IMR-90 (cell line): ENCODE results near the gene CGNL1. TPM values are rescaled to one million over a fixed set of nuclear protein-coding genes. Genes with fewer than 3 reads are reported as not detected.

ENCODE experiments used
- ATAC-seq: fragments of 200-7000 bp; cut with Tn5 transposase; 2 replicates; pipeline ENCODE4 v1.9.1; 2020; ENCODE audit warnings: low read depth, mild to moderate bottlenecking, moderate library complexity
- BruUV-seq: library from RNA; stranded (reverse); fragments of 400-500 nt; replicated peaks from 2 replicates; lab custom pipeline; 2021; lab: Mats Ljungman, UMichigan
- CTCF ChIA-PET: fragments of 300-600 bp; formaldehyde crosslinking; extraction: SDS; loops from one replicate; lab custom pipeline; 2021; ENCODE audit warnings: antibody characterized with exemption; lab: Yijun Ruan, JAX
- POLR2A ChIA-PET: fragments of 300-600 bp; sonication (Branson Sonifier 250); formaldehyde crosslinking; loops from one replicate; lab custom pipeline; 2022; ENCODE audit warnings: antibody characterized with exemption; ENCODE audit not compliant: unreplicated experiment; lab: Charles Lee
- DNase-seq: peaks from one replicate; pipeline ENCODE4 v3.0.0; 2013
- H2AFZ ChIP-seq: replicated peaks from 2 replicates; pipeline ENCODE3; 2013; ENCODE audit warnings: low read length, mild to moderate bottlenecking; ENCODE audit not compliant: poor library complexity
- H2AK5ac ChIP-seq: 2 replicates; pipeline ENCODE4 v1.6.1; 2013; ENCODE audit warnings: low read depth, low read length, inconsistent platforms
- H2AK9ac ChIP-seq: replicated peaks from 2 replicates; pipeline ENCODE3; 2013; ENCODE audit warnings: mild to moderate bottlenecking, low read depth, low read length, moderate library complexity; ENCODE audit not compliant: poor library complexity
- H2BK120ac ChIP-seq: 2 replicates; pipeline ENCODE4 v1.6.1; 2013; ENCODE audit warnings: low read depth, low read length, inconsistent platforms
- H2BK15ac ChIP-seq: 3 replicates; pipeline ENCODE4 v1.6.1; 2013; ENCODE audit warnings: low read depth, low read length, inconsistent platforms
- H2BK20ac ChIP-seq: 2 replicates; pipeline ENCODE4 v1.6.1; 2013; ENCODE audit warnings: low read depth, mild to moderate bottlenecking, inconsistent platforms, low read length, moderate library complexity
- H2BK5ac ChIP-seq: 2 replicates; pipeline ENCODE4 v1.6.1; 2013; ENCODE audit warnings: mild to moderate bottlenecking, low read depth, low read length, inconsistent platforms; ENCODE audit not compliant: poor library complexity, severe bottlenecking
- H3K14ac ChIP-seq: replicated peaks from 2 replicates; pipeline ENCODE4 v1.6.1; 2013; ENCODE audit warnings: low read depth, low read length, inconsistent platforms
- H3K18ac ChIP-seq: 2 replicates; pipeline ENCODE4 v1.6.1; 2013; ENCODE audit warnings: low read depth, low read length, control low read depth
- H3K23ac ChIP-seq: 2 replicates; pipeline ENCODE4 v1.6.1; 2013; ENCODE audit warnings: low read depth, low read length, inconsistent platforms
- H3K27ac ChIP-seq: 2 replicates; pipeline ENCODE4 v1.5.1; 2013; ENCODE audit warnings: mild to moderate bottlenecking, control low read depth, low read length; ENCODE audit not compliant: insufficient read depth
- H3K27me3 ChIP-seq: 2 replicates; pipeline ENCODE4 v1.6.1; 2013; ENCODE audit warnings: low read length; ENCODE audit not compliant: control insufficient read depth, insufficient read depth
- H3K36me3 ChIP-seq: 2 replicates; pipeline ENCODE4 v1.6.1; 2013; ENCODE audit warnings: low read length, mixed read lengths; ENCODE audit not compliant: control insufficient read depth, insufficient read depth
- H3K4ac ChIP-seq: 2 replicates; pipeline ENCODE4 v1.6.1; 2013; ENCODE audit warnings: low read depth, low read length, inconsistent platforms
- H3K4me1 ChIP-seq: 2 replicates; pipeline ENCODE4 v1.6.1; 2013; ENCODE audit warnings: low read length, mixed read lengths; ENCODE audit not compliant: control insufficient read depth, insufficient read depth
- H3K4me2 ChIP-seq: 2 replicates; pipeline ENCODE4 v1.6.1; 2013; ENCODE audit warnings: low read depth, mild to moderate bottlenecking, control low read depth, low read length, moderate library complexity
- H3K4me3 ChIP-seq: 2 replicates; pipeline ENCODE4 v1.5.1; 2013; ENCODE audit warnings: low read depth, mild to moderate bottlenecking, control low read depth, low read length, moderate library complexity; ENCODE audit not compliant: insufficient read depth
- H3K56ac ChIP-seq: 2 replicates; pipeline ENCODE4 v1.6.1; 2013; ENCODE audit warnings: low read length, inconsistent platforms; ENCODE audit not compliant: insufficient read depth; ENCODE audit errors: extremely low read depth
- H3K79me1 ChIP-seq, 2 experiments: 2 replicates each; pipeline ENCODE4 v1.6.1; 2013; ENCODE audit warnings: low read length in 2 of 2, inconsistent platforms in 1 of 2, low read depth in 1 of 2
- H3K9ac ChIP-seq: 2 replicates; pipeline ENCODE4 v1.6.1; 2013; ENCODE audit warnings: low read depth, low read length, control low read depth
- H3K9me1 ChIP-seq: 2 replicates; pipeline ENCODE4 v1.6.1; 2013; ENCODE audit warnings: low read length, inconsistent platforms; ENCODE audit not compliant: insufficient read depth
- H3K9me3 ChIP-seq: 2 replicates; pipeline ENCODE4 v1.6.1; 2013; ENCODE audit warnings: low read length; ENCODE audit not compliant: control insufficient read depth, insufficient read depth
- H4K20me1 ChIP-seq: 2 replicates; pipeline ENCODE4 v1.6.1; 2013; ENCODE audit warnings: low read length, inconsistent platforms; ENCODE audit not compliant: insufficient read depth
- H4K5ac ChIP-seq: 2 replicates; pipeline ENCODE4 v1.6.1; 2013; ENCODE audit warnings: mild to moderate bottlenecking, low read depth, low read length, control low read depth
- H4K8ac ChIP-seq, 2 experiments: 2 replicates each; pipeline ENCODE4 v1.6.1; 2013; ENCODE audit warnings: low read depth in 2 of 2, low read length in 2 of 2, control low read depth in 1 of 2, inconsistent platforms in 1 of 2
- H4K91ac ChIP-seq: 2 replicates; pipeline ENCODE4 v1.6.1; 2013; ENCODE audit warnings: low read depth, low read length, inconsistent platforms; ENCODE audit not compliant: insufficient read depth
- BHLHE40 ChIP-seq: fragments of 150-350 bp; IDR thresholded peaks from 2 replicates; pipeline ENCODE4 v1.6.1; 2016; ENCODE audit warnings: mild to moderate bottlenecking, low read depth, low read length
- CEBPB ChIP-seq: IDR thresholded peaks from 2 replicates; pipeline ENCODE4 v1.6.1; 2012; ENCODE audit warnings: low read depth, low read length, improper control_type of control experiment
- CHD1 ChIP-seq: IDR thresholded peaks from 2 replicates; pipeline ENCODE4 v1.6.1; 2012; ENCODE audit warnings: low read depth, low read length, improper control_type of control experiment
- CTCF ChIP-seq: conservative IDR thresholded peaks from 2 replicates; pipeline ENCODE4 v1.5.1; 2012; ENCODE audit warnings: mild to moderate bottlenecking, low read depth, low read length, improper control_type of control experiment
- ELK1 ChIP-seq: fragments of 150-350 bp; IDR thresholded peaks from 2 replicates; pipeline ENCODE4 v1.6.1; 2016; ENCODE audit warnings: low read depth, mild to moderate bottlenecking, low read length, moderate library complexity, borderline replicate concordance
- FOS ChIP-seq: fragments of 150-350 bp; IDR thresholded peaks from 2 replicates; pipeline ENCODE4 v1.6.1; 2016; ENCODE audit warnings: low read depth, low read length
- MAFK ChIP-seq: IDR thresholded peaks from 2 replicates; pipeline ENCODE4 v1.6.1; 2012; ENCODE audit warnings: low read depth, low read length, improper control_type of control experiment
- MAZ ChIP-seq: IDR thresholded peaks from 2 replicates; pipeline ENCODE4 v1.6.1; 2012; ENCODE audit warnings: low read depth, mild to moderate bottlenecking, low read length, improper control_type of control experiment, moderate library complexity, borderline replicate concordance
- MXI1 ChIP-seq: IDR thresholded peaks from 2 replicates; pipeline ENCODE4 v1.6.1; 2012; ENCODE audit warnings: low read depth, mild to moderate bottlenecking, low read length, moderate library complexity, borderline replicate concordance
- NFE2L2 ChIP-seq: fragments of 150-350 bp; IDR thresholded peaks from 2 replicates; pipeline ENCODE4 v1.6.1; 2016; ENCODE audit warnings: low read depth, mild to moderate bottlenecking, low read length
- POLR2A ChIP-seq: IDR thresholded peaks from 2 replicates; pipeline ENCODE4 v1.6.1; 2012; ENCODE audit warnings: mild to moderate bottlenecking, low read depth, low read length
- RAD21 ChIP-seq: IDR thresholded peaks from 2 replicates; pipeline ENCODE4 v1.6.1; 2012; ENCODE audit warnings: low read length, improper control_type of control experiment
- RFX5 ChIP-seq: IDR thresholded peaks from 2 replicates; pipeline ENCODE4 v1.8.0; 2012; ENCODE audit warnings: low read depth, mild to moderate bottlenecking, low read length, moderate library complexity
- SMC3 ChIP-seq: fragments of 150-350 bp; IDR thresholded peaks from 2 replicates; pipeline ENCODE4 v1.6.1; 2016; ENCODE audit warnings: low read depth, mild to moderate bottlenecking, antibody characterized with exemption, low read length, moderate library complexity
- USF2 ChIP-seq: fragments of 150-350 bp; IDR thresholded peaks from 2 replicates; pipeline ENCODE4 v1.6.1; 2017; ENCODE audit warnings: mild to moderate bottlenecking, antibody characterized with exemption, low read length, low read depth
- WGBS, 2 experiments: methylation state at CpG; one replicate each; pipeline versions ENCODE4 v1.1.5 to v1.1.7; 2013; ENCODE audit warnings: missing lambda C conversion rate in 2 of 2; ENCODE audit not compliant: insufficient read length in 1 of 2; ENCODE audit errors: extremely low coverage in 2 of 2; 5-methylcytosine and 5-hydroxymethylcytosine counted together
- dilution Hi-C: fragments of 300-500 bp; cut with HindIII; formaldehyde crosslinking; loops from one replicate; pipeline ENCODE4 v1.14.3; 2018; ENCODE audit warnings: low sequenced_read_pairs; ENCODE audit not compliant: unreplicated experiment
- in situ Hi-C: fragments of 300-500 bp; cut with MboI; formaldehyde crosslinking; loops from 3 replicates; pipeline ENCODE4 v1.14.3; 2019; ENCODE audit warnings: low sequenced_read_pairs, inconsistent platforms, mixed read lengths
- intact Hi-C: fragments of 100-400 bp; cut with micrococcal nuclease; formaldehyde crosslinking; loops from 2 replicates; pipeline ENCODE4 v1.10.0; 2022
- polyA plus RNA-seq, 3 experiments: library from polyadenylated mRNA; depleted of rRNA; stranded (reverse); fragments of >200 nt; gene quantifications; 2 replicates each; pipeline ENCODE4 v1.2.3, GENCODE V29; 2012; ENCODE audit warnings: low replicate concordance in 1 of 3
- total RNA-seq: library from RNA; depleted of rRNA; stranded (reverse); fragments of >200 nt; gene quantifications from 2 replicates; pipeline ENCODE4 v1.2.3, GENCODE V29; 2012

CGNL1 gene
- total and polyA plus RNA-seq, 2 of the 4 experiments (the other 2 are of a cell fraction) = 0.07 to 0.18 TPM

- no peaks in the 10 kb centered on the region for H3K36me3 ChIP-seq
- no peak overlapping the region for H4K91ac ChIP-seq
- H3K9ac ChIP-seq = no peak overlapping the region
- H3K23ac ChIP-seq = no peak overlapping the region
- H2AK5ac ChIP-seq = no peak overlapping the region
- H4K5ac ChIP-seq = no peak overlapping the region
- no peak overlapping the region for H2AFZ ChIP-seq
- no TSS peak for BruUV-seq
- H3K9me1 ChIP-seq = no peaks in the 10 kb centered on the region
- no peak overlapping the region for H2BK120ac ChIP-seq
- H3K14ac ChIP-seq = no peak overlapping the region
- no peak overlapping the region for H3K4me2 ChIP-seq
- H3K27ac ChIP-seq = no peak overlapping the region
- TF ChIP-seq RFX5 = no peak
- no peak for TF ChIP-seq CHD1
- no peak for TF ChIP-seq FOS
- no peak for TF ChIP-seq CTCF
- no peak for TF ChIP-seq MAFK
- no peak for TF ChIP-seq MAZ
- no peak for TF ChIP-seq NFE2L2
- no peak for TF ChIP-seq RAD21
- no peak for TF ChIP-seq MXI1
- no peak for TF ChIP-seq BHLHE40
- TF ChIP-seq CEBPB = no peak
- TF ChIP-seq ELK1 = no peak
- TF ChIP-seq USF2 = no peak
- TF ChIP-seq SMC3 = no peak
- no peak for TF ChIP-seq POLR2A
- DNase-seq (no peak), ATAC-seq (no peak)
- no peak overlapping the region for H3K4ac ChIP-seq
- WGBS, 2 experiments = no CpG with 5 or more reads among the region's 3 CpGs
- no peaks in the 10 kb centered on the region for H3K79me1 ChIP-seq
- in situ Hi-C loops (no loop called here), intact Hi-C loops (no loop called here), dilution Hi-C loops (no loop called here)
- H4K20me1 ChIP-seq = no peaks in the 10 kb centered on the region
- H3K4me3 ChIP-seq = no peak overlapping the region
- no peak overlapping the region for H3K56ac ChIP-seq
- no peak overlapping the region for H2BK20ac ChIP-seq
- POLR2A ChIA-PET = no interaction called here
- H3K4me1 ChIP-seq = no peaks in the 10 kb centered on the region
- no peak overlapping the region for H2BK5ac ChIP-seq
- H2BK15ac ChIP-seq = no peak overlapping the region
- no peak overlapping the region for H4K8ac ChIP-seq
- peaks cover 15% of the 10 kb centered on the region for H3K27me3 ChIP-seq
- no peak overlapping the region for H2AK9ac ChIP-seq
- no peak overlapping the region for H3K18ac ChIP-seq
- H3K9me3 ChIP-seq = peaks cover 8% of the 10 kb centered on the region; the same call in 1 of the 2 replicates
- CTCF ChIA-PET = no interaction called here
These were observed 207.4 kb downstream of the CGNL1 start for GRCh38 chr15:57583720-57584119.
